Measurements from ENCODE around the gene RERG.
"Not testable (repeated sequence)": the region's sequence is repeated elsewhere in the genome, so short reads cannot be mapped to it uniquely, and the experiment has no call there.

Gene RERG

GRCh38 chr12:15231493-15231892 is 10.3 kb upstream of the RERG start:
- H3K27ac ChIP-seq: no peak overlapping the region
- TF ChIP-seq ZFX (IDR thresholded peaks at IDR 0.05; ENCODE audit: borderline replicate concordance): no peak
- no peak for TF ChIP-seq CTCF (IDR thresholded peaks at IDR 0.05)

GRCh38 chr12:15230751-15231150 is 9.5 kb upstream of the RERG start:
- TF ChIP-seq CTCF (IDR thresholded peaks at IDR 0.05) (no peak), ZFX (IDR thresholded peaks at IDR 0.05; ENCODE audit: borderline replicate concordance) (no peak)
- no peak overlapping the region for H3K27ac ChIP-seq

- H3K27ac ChIP-seq: no peak overlapping the region
- no peak for TF ChIP-seq CTCF (IDR thresholded peaks at IDR 0.05)
- TF ChIP-seq ZFX (IDR thresholded peaks at IDR 0.05; ENCODE audit: borderline replicate concordance): no peak
Measured at GRCh38 chr12:15230137-15230536, 8.9 kb upstream of the RERG start.

- no peak overlapping the region for H3K27ac ChIP-seq
- TF ChIP-seq ZFX (IDR thresholded peaks at IDR 0.05; ENCODE audit: borderline replicate concordance) (no peak), CTCF (IDR thresholded peaks at IDR 0.05) (peak; percentile 96)
Measured at GRCh38 chr12:15227004-15227679, 5.9 kb upstream of the RERG start.

- not testable (repeated sequence) for H3K27ac ChIP-seq
Measured at GRCh38 chr12:15225863-15226218, 4.6 kb upstream of the RERG start.

GRCh38 chr12:15225136-15225862 is 4.1 kb upstream of the RERG start:
- TF ChIP-seq ZFX (IDR thresholded peaks at IDR 0.05; ENCODE audit: borderline replicate concordance) (no peak), CTCF (IDR thresholded peaks at IDR 0.05) (no peak)
- H3K27ac ChIP-seq: no peak overlapping the region

GRCh38 chr12:15222219-15222618 is 1.0 kb upstream of the RERG start:
- TF ChIP-seq CTCF (IDR thresholded peaks at IDR 0.05) (no peak), ZFX (IDR thresholded peaks at IDR 0.05; ENCODE audit: borderline replicate concordance) (no peak)

More at GRCh38 chr12:15222219-15222618, 1.0 kb upstream of the RERG start:
- no peak overlapping the region for H3K27ac ChIP-seq
